Karpas-422 (cell line): ENCODE data around the gene RNU7-1. TPM values are rescaled to one million over a fixed set of nuclear protein-coding genes. Genes with fewer than 3 reads are reported as not detected.

Experiments used
- DNase-seq: peaks from one replicate; pipeline ENCODE4 v3.0.0-alpha.2; 2015
- H2AFZ ChIP-seq: fragments of 200-600 bp; sonication (generic); 2 replicates; pipeline ENCODE4 v1.6.1; 2014; ENCODE audit warnings: antibody characterized with exemption, low read length, mixed read lengths
- H3K27ac ChIP-seq: fragments of 200-600 bp; sonication (generic); 2 replicates; pipeline ENCODE4 v1.5.1; 2014; ENCODE audit warnings: mild to moderate bottlenecking, low read length, moderate library complexity
- H3K27me3 ChIP-seq: fragments of 200-600 bp; sonication (generic); 2 replicates; pipeline ENCODE4 v1.6.1; 2014; ENCODE audit warnings: low read length, mixed read lengths
- H3K36me3 ChIP-seq: fragments of 200-600 bp; sonication (generic); 2 replicates; pipeline ENCODE4 v1.6.1; 2014; ENCODE audit warnings: low read length, mixed read lengths; ENCODE audit not compliant: insufficient read depth
- H3K4me1 ChIP-seq: fragments of 200-600 bp; sonication (generic); 2 replicates; pipeline ENCODE4 v1.6.1; 2014; ENCODE audit warnings: mild to moderate bottlenecking, low read length, mixed read lengths
- H3K4me2 ChIP-seq: fragments of 200-600 bp; sonication (generic); 2 replicates; pipeline ENCODE4 v1.6.1; 2014; ENCODE audit warnings: low read length, low read depth, mild to moderate bottlenecking; ENCODE audit not compliant: poor library complexity, severe bottlenecking
- H3K4me3 ChIP-seq: fragments of 200-600 bp; sonication (generic); 2 replicates; pipeline ENCODE4 v1.5.1; 2014; ENCODE audit warnings: mild to moderate bottlenecking, antibody characterized with exemption, low read length, mixed read lengths
- H3K79me2 ChIP-seq: fragments of 200-600 bp; sonication (generic); 2 replicates; pipeline ENCODE4 v1.6.1; 2014; ENCODE audit warnings: mild to moderate bottlenecking, low read length, mixed read lengths
- H3K9ac ChIP-seq: fragments of 200-600 bp; sonication (generic); 2 replicates; pipeline ENCODE4 v1.6.0; 2014; ENCODE audit warnings: low read length
- H3K9me2 ChIP-seq: fragments of 200-600 bp; sonication (generic), shearing (Covaris generic); replicated peaks from 2 replicates; pipeline ENCODE4 v1.6.0; 2014; ENCODE audit warnings: mild to moderate bottlenecking, low read length, moderate library complexity; ENCODE audit not compliant: insufficient read depth
- H3K9me3 ChIP-seq: fragments of 300-700, 200-600 bp; sonication (generic); 2 replicates; pipeline ENCODE4 v1.6.1; 2014; ENCODE audit warnings: low read length, mixed read lengths
- H4K20me1 ChIP-seq: fragments of 200-600 bp; sonication (generic); 2 replicates; pipeline ENCODE4 v1.6.1; 2014; ENCODE audit warnings: mild to moderate bottlenecking, antibody characterized with exemption, low read length, low read depth; ENCODE audit not compliant: insufficient read depth
- total RNA-seq: library from RNA; depleted of rRNA; stranded (reverse); fragments of >200 nt; shearing (Covaris generic); gene quantifications from 2 replicates; pipeline ENCODE4 v1.2.3, GENCODE V29; 2014; ENCODE audit warnings: low replicate concordance

The RNU7-1 gene
- total RNA-seq, 1 experiment from 2014 or later: not detected

DNA sequence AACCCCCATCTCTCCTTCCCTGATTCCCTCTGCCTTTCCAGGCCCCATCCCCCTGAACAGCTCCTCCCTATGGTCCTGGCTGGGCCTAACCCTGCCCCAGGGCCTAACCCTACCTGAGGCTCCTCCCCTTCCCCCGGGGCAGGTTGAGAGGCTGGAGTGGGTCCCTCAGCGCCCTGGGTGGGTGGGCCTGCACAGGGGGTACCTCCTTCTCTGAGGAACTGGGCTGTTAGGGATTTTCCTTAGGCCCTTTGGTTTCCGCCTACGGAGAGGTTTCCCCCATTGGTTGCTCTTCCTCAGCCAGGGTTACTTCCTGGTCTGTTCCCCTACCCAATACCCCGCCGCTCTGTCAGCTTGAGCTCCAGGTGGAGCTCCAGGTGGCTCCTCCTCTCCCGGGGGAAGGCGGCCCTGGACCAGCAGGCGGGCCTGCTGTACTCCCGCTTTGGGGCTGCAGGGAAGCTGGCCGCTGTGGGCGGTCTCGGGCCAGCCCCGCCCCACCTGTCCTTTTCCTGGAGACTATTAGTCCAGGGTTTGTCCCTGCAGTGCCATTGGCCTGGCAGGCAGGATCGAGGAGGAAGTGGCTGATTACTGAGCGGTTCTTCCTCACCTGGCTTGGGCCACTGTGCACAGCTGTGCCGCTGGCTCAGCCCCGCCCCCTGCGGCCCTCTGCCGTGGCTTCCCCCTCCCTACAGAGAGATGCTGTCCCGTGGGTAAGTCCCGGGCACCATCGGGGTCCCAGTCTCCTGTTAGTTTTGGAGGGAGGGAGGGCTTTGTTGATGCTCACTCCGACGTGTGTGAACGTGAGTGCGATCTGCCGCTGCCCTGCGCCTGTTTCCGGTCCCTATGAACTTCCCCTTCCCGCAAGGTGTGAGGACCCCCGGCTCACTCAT is 2.7 kb downstream of the RNU7-1 start:
- Histone ChIP-seq H3K27ac (peak overlapping the region; percentile 93), H3K9ac (peak overlapping the region; percentile 92), H3K27me3 (no peaks in the 10 kb centered on the region), H3K36me3 (no peaks in the 10 kb centered on the region), H3K4me3 (peak overlapping the region; percentile 92), H3K4me2 (peak overlapping the region; percentile 90), H3K4me1 (peaks cover 62% of the 10 kb centered on the region), H2AFZ (no peak overlapping the region), H3K9me3 (no peaks in the 10 kb centered on the region), H3K9me2 (no peaks in the 10 kb centered on the region), H4K20me1 (no peaks in the 10 kb centered on the region), H3K79me2 (peaks cover 1% of the 10 kb centered on the region)
- DNase-seq: peak; percentile 82

DNA sequence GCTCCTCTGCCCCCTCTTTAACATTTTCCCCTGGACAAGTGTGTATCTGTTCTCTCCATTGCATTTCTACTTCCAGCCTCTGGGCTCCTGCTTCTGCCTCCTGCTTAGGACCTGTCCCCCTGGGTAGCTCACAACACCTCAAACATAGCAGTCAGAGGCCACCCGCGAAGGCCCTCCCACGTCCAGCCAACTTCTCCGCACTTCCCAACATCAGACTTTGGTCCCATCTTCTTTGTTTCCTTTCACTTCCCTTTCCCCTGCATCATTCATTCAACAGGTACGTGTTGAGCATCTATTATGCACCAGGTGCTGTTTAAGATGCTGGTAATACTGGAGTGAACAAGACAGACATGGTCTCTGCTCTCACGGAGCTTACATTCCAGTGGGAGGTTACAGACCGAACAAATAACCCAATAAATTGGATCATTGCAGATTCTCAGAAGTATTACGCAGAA is 3.3 kb downstream of the RNU7-1 start:
- Histone ChIP-seq H3K4me3 (peak overlapping the region; percentile 92; the same call in 1 of the 2 replicates), H3K9ac (peak overlapping the region; percentile 92), H3K27ac (peak overlapping the region; percentile 93), H4K20me1 (no peaks in the 10 kb centered on the region), H3K4me1 (peaks cover 62% of the 10 kb centered on the region), H3K36me3 (peaks cover 2% of the 10 kb centered on the region; the same call in 1 of the 2 replicates), H3K9me2 (no peaks in the 10 kb centered on the region), H3K9me3 (no peaks in the 10 kb centered on the region), H3K79me2 (peaks cover 8% of the 10 kb centered on the region), H3K4me2 (peak overlapping the region; percentile 90), H3K27me3 (no peaks in the 10 kb centered on the region), H2AFZ (no peak overlapping the region)
- DNase-seq: no peak

DNA sequence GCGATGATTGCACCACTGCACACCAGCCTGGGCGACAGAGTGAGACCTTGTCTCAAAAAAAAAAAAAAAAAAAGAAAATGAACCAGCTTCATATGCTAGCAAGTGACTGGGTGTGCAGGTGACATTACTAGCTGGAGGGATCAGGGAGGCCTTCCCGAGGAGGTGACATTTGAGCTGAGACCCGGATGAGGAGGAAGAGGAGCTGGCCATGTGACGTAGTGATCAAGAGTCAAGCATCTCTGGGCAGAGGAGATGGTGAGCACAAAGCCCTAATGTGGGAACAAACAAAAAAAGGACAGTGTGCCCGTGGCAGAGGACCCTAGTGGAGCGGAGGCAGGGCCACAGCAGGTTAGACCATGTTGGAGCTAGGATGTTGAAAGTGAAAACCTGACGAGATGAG is 4.0 kb downstream of the RNU7-1 start:
- Histone ChIP-seq H3K79me2 (peaks cover 14% of the 10 kb centered on the region), H3K36me3 (peaks cover 7% of the 10 kb centered on the region; the same call in 1 of the 2 replicates), H3K4me1 (peaks cover 67% of the 10 kb centered on the region), H3K9me2 (no peaks in the 10 kb centered on the region), H3K27me3 (no peaks in the 10 kb centered on the region), H3K9ac (no peak overlapping the region), H2AFZ (no peak overlapping the region), H4K20me1 (no peaks in the 10 kb centered on the region), H3K4me3 (no peak overlapping the region), H3K4me2 (no peak overlapping the region), H3K9me3 (no peaks in the 10 kb centered on the region), H3K27ac (peak overlapping the region; percentile 93; the same call in 1 of the 2 replicates)
- DNase-seq: no peak

DNA sequence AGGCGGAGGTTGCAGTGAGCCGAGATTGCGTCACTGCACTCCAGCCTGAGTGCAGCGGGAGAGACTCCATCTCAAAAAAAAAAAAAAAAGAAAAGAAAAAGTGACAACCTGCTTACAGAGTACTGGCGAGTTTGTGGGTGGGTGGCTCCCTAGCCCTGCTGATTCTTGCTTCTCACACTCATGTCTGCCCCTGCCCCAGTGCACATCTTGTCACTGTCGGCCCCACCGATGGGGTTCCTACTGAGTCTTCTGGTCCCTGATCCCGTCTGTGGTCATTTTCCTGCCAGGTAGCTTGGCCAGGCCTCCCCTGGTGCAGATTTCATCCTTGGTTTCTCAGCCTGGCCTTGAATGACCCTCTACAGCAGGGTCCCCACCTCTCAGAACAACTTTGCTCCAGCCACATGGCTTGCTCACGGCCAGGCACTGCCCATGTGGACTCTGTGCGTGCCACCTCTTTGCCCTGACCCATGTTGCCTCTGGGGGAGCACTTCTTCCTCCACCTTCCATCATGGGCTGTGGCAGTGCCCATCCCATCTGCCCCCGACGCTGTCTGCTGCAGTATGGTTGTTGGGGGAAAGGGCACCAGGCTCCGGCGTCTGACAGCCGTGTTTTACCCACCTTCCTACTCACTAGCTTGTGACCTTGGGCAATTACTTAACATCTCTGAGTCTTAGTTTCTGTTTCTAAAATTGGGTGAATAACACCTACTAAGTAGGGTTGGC is 5.4 kb downstream of the RNU7-1 start:
- Histone ChIP-seq H3K9ac (no peak overlapping the region), H3K9me3 (no peaks in the 10 kb centered on the region), H4K20me1 (peaks cover under 1% of the 10 kb centered on the region; the same call in 1 of the 2 replicates), H3K27me3 (no peaks in the 10 kb centered on the region), H3K9me2 (no peaks in the 10 kb centered on the region), H3K36me3 (peaks cover 11% of the 10 kb centered on the region; the same call in 1 of the 2 replicates), H3K79me2 (peaks cover 21% of the 10 kb centered on the region), H3K4me3 (no peak overlapping the region; the same call in 1 of the 2 replicates), H3K4me2 (peak overlapping the region; percentile 6), H3K27ac (peak overlapping the region; percentile 50), H3K4me1 (peaks cover 69% of the 10 kb centered on the region), H2AFZ (peak overlapping the region; percentile 17; the same call in 1 of the 2 replicates)
- DNase-seq: peak; percentile 62

DNA sequence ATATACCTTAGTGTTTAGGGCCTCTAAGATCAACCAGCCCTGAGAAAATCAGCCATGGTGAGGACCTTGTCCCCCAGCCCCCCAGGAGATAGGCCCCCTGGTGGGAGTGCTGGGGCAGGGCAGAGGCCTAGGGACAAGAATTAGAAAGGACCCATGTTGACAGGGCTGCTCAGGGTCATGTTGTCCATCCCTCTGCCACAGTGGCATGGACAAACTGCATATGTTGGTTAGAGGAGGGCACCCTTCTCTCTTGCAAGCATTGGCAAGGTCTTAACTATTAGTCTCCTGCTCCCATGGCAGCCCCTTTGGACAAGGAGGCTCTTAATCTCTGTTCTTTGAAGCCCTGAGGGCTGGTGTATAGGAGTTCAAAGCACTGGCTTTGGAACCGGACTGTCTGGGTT is 6.8 kb downstream of the RNU7-1 start:
- Histone ChIP-seq H3K4me1 (peaks cover 75% of the 10 kb centered on the region), H3K9me3 (no peaks in the 10 kb centered on the region), H3K9me2 (no peaks in the 10 kb centered on the region), H3K4me2 (peak overlapping the region; percentile 83), H3K27ac (peak overlapping the region; percentile 97), H3K27me3 (no peaks in the 10 kb centered on the region), H3K79me2 (peaks cover 29% of the 10 kb centered on the region), H2AFZ (no peak overlapping the region; the same call in 1 of the 2 replicates), H3K36me3 (peaks cover 21% of the 10 kb centered on the region), H3K9ac (peak overlapping the region; percentile 100), H4K20me1 (peaks cover 12% of the 10 kb centered on the region; the same call in 1 of the 2 replicates), H3K4me3 (peak overlapping the region; percentile 96)
- peak; percentile 84 for DNase-seq

DNA sequence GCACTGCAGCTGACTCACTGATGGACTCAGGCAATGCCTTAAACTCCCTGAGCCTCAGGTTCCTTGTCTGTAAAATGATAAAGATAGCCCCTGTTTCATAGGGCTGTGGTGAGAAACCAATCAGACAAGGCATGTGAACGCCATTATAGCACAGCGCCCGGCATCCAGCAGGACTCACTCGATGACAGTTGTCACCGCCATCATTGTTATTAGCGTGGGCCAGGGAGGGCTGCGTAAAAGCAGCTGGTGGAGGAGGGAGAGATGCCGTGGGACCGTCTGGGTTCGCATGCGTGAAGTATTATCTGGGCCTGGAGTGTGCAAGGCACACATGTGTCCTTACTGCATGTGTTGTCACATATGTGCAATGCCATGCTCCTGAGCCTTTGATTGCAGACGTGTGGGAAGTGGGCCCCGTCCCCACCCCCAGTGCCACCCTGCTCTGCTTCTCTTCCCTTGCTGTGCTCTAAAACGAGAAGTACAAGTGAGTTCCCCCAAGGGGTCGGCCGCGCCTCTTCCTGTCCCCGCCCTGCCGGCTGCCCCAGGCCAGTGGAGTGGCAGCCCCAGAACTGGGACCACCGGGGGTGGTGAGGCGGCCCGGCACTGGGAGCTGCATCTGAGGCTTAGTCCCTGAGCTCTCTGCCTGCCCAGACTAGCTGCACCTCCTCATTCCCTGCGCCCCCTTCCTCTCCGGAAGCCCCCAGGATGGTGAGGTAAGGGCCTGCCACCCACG is 7.4 kb downstream of the RNU7-1 start, which contains the start of gene PTPN6:
Gene PTPN6, plus strand, starts transcription at position 546 of the 730 bp plus-strand sequence. Its CDS starts 157 bp downstream, at position 703.
- Histone ChIP-seq H3K27me3 (no peaks in the 10 kb centered on the region), H3K79me2 (peaks cover 29% of the 10 kb centered on the region), H3K9ac (peak within 1 kb of the TSS; percentile 100), H3K9me2 (no peaks in the 10 kb centered on the region), H3K4me3 (peak within 1 kb of the TSS; percentile 96), H3K36me3 (peaks cover 25% of the 10 kb centered on the region), H3K4me2 (peak within 1 kb of the TSS; percentile 83), H3K4me1 (peaks cover 75% of the 10 kb centered on the region), H3K27ac (peak within 1 kb of the TSS; percentile 97), H4K20me1 (peaks cover 12% of the 10 kb centered on the region; the same call in 1 of the 2 replicates), H3K9me3 (no peaks in the 10 kb centered on the region), H2AFZ (peak within 1 kb of the TSS; percentile 32; the same call in 1 of the 2 replicates)
- DNase-seq: peak; percentile 96

DNA sequence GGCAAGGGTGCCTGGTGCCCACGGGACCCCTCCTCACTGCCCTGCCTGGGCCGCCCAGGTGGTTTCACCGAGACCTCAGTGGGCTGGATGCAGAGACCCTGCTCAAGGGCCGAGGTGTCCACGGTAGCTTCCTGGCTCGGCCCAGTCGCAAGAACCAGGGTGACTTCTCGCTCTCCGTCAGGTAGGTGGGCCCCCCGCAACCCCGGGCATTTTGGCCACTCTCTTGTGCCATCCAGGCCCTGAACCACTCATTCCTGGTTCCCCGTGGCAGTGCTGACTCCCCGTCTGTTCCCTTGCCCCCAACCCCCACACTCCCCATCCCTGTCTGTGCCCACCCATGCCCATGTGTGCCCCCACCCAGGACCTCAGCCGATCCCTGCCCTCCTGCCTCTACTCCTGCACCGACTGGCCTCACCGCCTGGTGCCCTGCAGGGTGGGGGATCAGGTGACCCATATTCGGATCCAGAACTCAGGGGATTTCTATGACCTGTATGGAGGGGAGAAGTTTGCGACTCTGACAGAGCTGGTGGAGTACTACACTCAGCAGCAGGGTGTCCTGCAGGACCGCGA is 8.0 kb downstream of the RNU7-1 start:
- H3K4me1 ChIP-seq: peaks cover 75% of the 10 kb centered on the region
- peak overlapping the region; percentile 96 for H3K4me3 ChIP-seq
- peak overlapping the region; percentile 100 for H3K9ac ChIP-seq

More for the DNA sequence above, 8.0 kb downstream of the RNU7-1 start:
- no peaks in the 10 kb centered on the region for H3K9me2 ChIP-seq
- no peaks in the 10 kb centered on the region for H3K27me3 ChIP-seq
- H3K27ac ChIP-seq: peak overlapping the region; percentile 97
- no peak overlapping the region for H2AFZ ChIP-seq
- no peaks in the 10 kb centered on the region for H3K9me3 ChIP-seq
- peaks cover 25% of the 10 kb centered on the region for H3K36me3 ChIP-seq
- peak overlapping the region; percentile 83 for H3K4me2 ChIP-seq
- H4K20me1 ChIP-seq: peaks cover 12% of the 10 kb centered on the region; the same call in 1 of the 2 replicates
- H3K79me2 ChIP-seq: peaks cover 29% of the 10 kb centered on the region
- peak; percentile 69 for DNase-seq
